Measurements from ENCODE around the gene PACRG.

GRCh38 chr6:163311830-163312229 lies 584.1 kb downstream of the PACRG start:
- TF ChIP-seq CTCF (conservative IDR thresholded peaks at IDR 0.05 in 1 of 2, IDR thresholded peaks at IDR 0.05 in 1 of 2; ENCODE audit: extremely low read depth in 1 of 2, insufficient read depth in 1 of 2, low read depth in 1 of 2, low read length in 2 of 2) (no peak), EZH2 (IDR thresholded peaks at IDR 0.05; ENCODE audit: borderline replicate concordance, low read length) (no peak)
